Endothelial cell of umbilical vein (primary cell): ENCODE measurements around the gene PLBD2. TPM values are rescaled to one million over a fixed set of nuclear protein-coding genes. Genes with fewer than 3 reads are reported as not detected.

Source experiments
- BruUV-seq: library from RNA; stranded (reverse); fragments of 400-500 nt; replicated peaks from 2 replicates; lab custom pipeline; 2021; lab: Mats Ljungman, UMichigan
- CTCF ChIA-PET: fragments of 300-600, 350-600 bp; sonication (Branson Sonifier 250); formaldehyde crosslinking; loops from one replicate; lab custom pipeline; 2021; ENCODE audit warnings: antibody characterized with exemption, inconsistent platforms; lab: Charles Lee
- POLR2A ChIA-PET: fragments of 300-600, 350-600 bp; sonication (Branson Sonifier 250); formaldehyde crosslinking; loops from one replicate; lab custom pipeline; 2021; ENCODE audit warnings: antibody characterized with exemption, inconsistent platforms; lab: Charles Lee
- DNase-seq: peaks from one replicate; pipeline ENCODE4 v3.0.0-alpha.2; 2011; ENCODE audit warnings: low read depth, low spot score
- FAIRE-seq: peaks from 2 replicates; lab custom pipeline; 2011; peaks lifted over from hg19 to GRCh38; lab: Jason Lieb, UNC
- H2AFZ ChIP-seq: 2 replicates; pipeline ENCODE4 v1.6.0; 2012; ENCODE audit warnings: low read depth, low read length, control low read depth, inconsistent platforms
- H3K27ac ChIP-seq: 2 replicates; pipeline ENCODE4 v1.5.1; 2011; ENCODE audit warnings: low read depth, mild to moderate bottlenecking, control low read depth, low read length, moderate library complexity; ENCODE audit not compliant: insufficient read depth
- H3K27me3 ChIP-seq, 2 experiments: 2 replicates each; pipeline versions ENCODE4 v1.6.0 to v1.6.1; 2011; ENCODE audit warnings: low read length in 2 of 2, mixed read lengths in 1 of 2; ENCODE audit not compliant: control insufficient read depth in 2 of 2, insufficient read depth in 2 of 2
- H3K36me3 ChIP-seq, 2 experiments: 2 replicates in 1 of 2; 3 replicates in 1 of 2; pipeline ENCODE4 v1.5.1; 2011; ENCODE audit warnings: low read length in 2 of 2, mild to moderate bottlenecking in 1 of 2, moderate library complexity in 1 of 2; ENCODE audit not compliant: control insufficient read depth in 2 of 2, insufficient read depth in 2 of 2; ENCODE audit errors: extremely low read depth in 1 of 2
- H3K4me1 ChIP-seq: 3 replicates; pipeline ENCODE4 v1.5.1; 2011; ENCODE audit warnings: mild to moderate bottlenecking, low read length; ENCODE audit not compliant: control insufficient read depth, insufficient read depth; ENCODE audit errors: extremely low read depth
- H3K4me2 ChIP-seq: 2 replicates; pipeline ENCODE4 v1.6.1; 2011; ENCODE audit warnings: low read length, control low read depth, mixed read lengths; ENCODE audit not compliant: insufficient read depth
- H3K4me3 ChIP-seq, 3 experiments: fragments of 200-600 bp in 1 of 3; sonication (generic), shearing (Covaris generic) in 1 of 3; replicated peaks in 1 of 3; 2 replicates each; pipeline ENCODE4 v1.5.1; 2011 to 2016; ENCODE audit warnings: control low read depth in 3 of 3, low read length in 3 of 3, mild to moderate bottlenecking in 2 of 3, inconsistent platforms in 1 of 3, low read depth in 1 of 3, moderate library complexity in 1 of 3; ENCODE audit not compliant: insufficient read depth in 1 of 3
- H3K79me2 ChIP-seq: 2 replicates; pipeline ENCODE4 v1.6.0; 2012; ENCODE audit warnings: low read length, inconsistent platforms; ENCODE audit not compliant: control insufficient read depth, insufficient read depth
- H3K9ac ChIP-seq: replicated peaks from 2 replicates; pipeline ENCODE3; 2011; ENCODE audit warnings: low read length, control low read depth; ENCODE audit not compliant: insufficient read depth; ENCODE audit errors: extremely low read depth
- H3K9me1 ChIP-seq: replicated peaks from 3 replicates; pipeline ENCODE4 v1.6.0; 2011; ENCODE audit warnings: mild to moderate bottlenecking, low read length; ENCODE audit not compliant: control insufficient read depth, insufficient read depth; ENCODE audit errors: extremely low read depth
- H3K9me3 ChIP-seq: replicated peaks from 2 replicates; pipeline ENCODE4 v1.5.1; 2012; ENCODE audit warnings: low read length, inconsistent platforms; ENCODE audit not compliant: control insufficient read depth, insufficient read depth
- H4K20me1 ChIP-seq: replicated peaks from 2 replicates; pipeline ENCODE3; 2011; ENCODE audit warnings: mild to moderate bottlenecking, low read length; ENCODE audit not compliant: control insufficient read depth, insufficient read depth; ENCODE audit errors: extremely low read depth
- EZH2 ChIP-seq: IDR thresholded peaks from 2 replicates; pipeline ENCODE4 v1.6.1; 2012; ENCODE audit warnings: borderline replicate concordance, low read depth, mild to moderate bottlenecking, moderate library complexity, low read length, inconsistent platforms; ENCODE audit not compliant: severe bottlenecking
- FOS ChIP-seq: IDR thresholded peaks from 2 replicates; pipeline ENCODE4 v1.6.1; 2011; ENCODE audit warnings: mild to moderate bottlenecking, low read length, moderate library complexity, borderline replicate concordance; ENCODE audit not compliant: insufficient read depth
- GATA2 ChIP-seq: IDR thresholded peaks from 2 replicates; pipeline ENCODE4 v1.7.0; 2011; ENCODE audit warnings: low read depth, mild to moderate bottlenecking, moderate library complexity, mixed read lengths, low read length; ENCODE audit not compliant: insufficient read length, insufficient read depth
- MYC ChIP-seq: IDR thresholded peaks from one replicate; pipeline ENCODE4 v1.6.1; 2011; ENCODE audit warnings: mild to moderate bottlenecking, low read depth, low read length
- POLR2A ChIP-seq: IDR thresholded peaks from 2 replicates; pipeline ENCODE4 v1.6.1; 2012; ENCODE audit warnings: low read depth, mild to moderate bottlenecking, control low read depth, low read length
- POLR2AphosphoS5 ChIP-seq: IDR thresholded peaks from 2 replicates; pipeline ENCODE4 v1.6.1; 2012; ENCODE audit warnings: low read depth, mild to moderate bottlenecking, control low read depth, low read length, moderate library complexity; ENCODE audit not compliant: insufficient read depth
- dilution Hi-C: fragments of 300-500 bp; cut with MboI; formaldehyde crosslinking; loops from one replicate; pipeline ENCODE4 v1.15.0; 2019; ENCODE audit warnings: low sequenced_read_pairs; ENCODE audit not compliant: extremely low pct_ligation_motif_present
- intact Hi-C: fragments of 100-400 bp; cut with micrococcal nuclease; formaldehyde crosslinking; loops from one replicate; pipeline ENCODE4 v1.10.0; 2022
- polyA plus RNA-seq, 4 experiments: library from polyadenylated mRNA; depleted of rRNA in 3 of 4; stranded (reverse) in 3 of 4; unstranded in 1 of 4; fragments of >200 nt; gene quantifications; 2 replicates each; pipeline versions ENCODE4 v1.2.1 to v1.2.3, GENCODE V29; 2011 to 2012; ENCODE audit warnings: missing spikeins in 1 of 4
- total RNA-seq: library from RNA; stranded (reverse); gene quantifications from 2 replicates; pipeline ENCODE4 v1.2.3, GENCODE V29; 2021
- TF ChIP-seq, protein P1 (sequence below): IDR thresholded peaks from 2 replicates; pipeline ENCODE4 v1.6.1; 2011; ENCODE audit not compliant: insufficient read depth, insufficient read length
- TF ChIP-seq, protein P2 (sequence below), 2 donors: IDR thresholded peaks; 1 replicate in 1 of 2; 2 replicates in 1 of 2; pipeline ENCODE4 v1.5.1; 2011; ENCODE audit warnings: low read length in 2 of 2, mild to moderate bottlenecking in 2 of 2, moderate library complexity in 2 of 2, control low read depth in 1 of 2, inconsistent platforms in 1 of 2, low read depth in 1 of 2; ENCODE audit not compliant: insufficient read depth in 1 of 2; ENCODE audit errors: extremely low read depth in 1 of 2

The PLBD2 gene
- total and polyA plus RNA-seq, 2 donors (not counting 3 experiments of a cell fraction or from before 2014, with no cell fraction given) = 24.4 to 46.8 TPM

DNA sequence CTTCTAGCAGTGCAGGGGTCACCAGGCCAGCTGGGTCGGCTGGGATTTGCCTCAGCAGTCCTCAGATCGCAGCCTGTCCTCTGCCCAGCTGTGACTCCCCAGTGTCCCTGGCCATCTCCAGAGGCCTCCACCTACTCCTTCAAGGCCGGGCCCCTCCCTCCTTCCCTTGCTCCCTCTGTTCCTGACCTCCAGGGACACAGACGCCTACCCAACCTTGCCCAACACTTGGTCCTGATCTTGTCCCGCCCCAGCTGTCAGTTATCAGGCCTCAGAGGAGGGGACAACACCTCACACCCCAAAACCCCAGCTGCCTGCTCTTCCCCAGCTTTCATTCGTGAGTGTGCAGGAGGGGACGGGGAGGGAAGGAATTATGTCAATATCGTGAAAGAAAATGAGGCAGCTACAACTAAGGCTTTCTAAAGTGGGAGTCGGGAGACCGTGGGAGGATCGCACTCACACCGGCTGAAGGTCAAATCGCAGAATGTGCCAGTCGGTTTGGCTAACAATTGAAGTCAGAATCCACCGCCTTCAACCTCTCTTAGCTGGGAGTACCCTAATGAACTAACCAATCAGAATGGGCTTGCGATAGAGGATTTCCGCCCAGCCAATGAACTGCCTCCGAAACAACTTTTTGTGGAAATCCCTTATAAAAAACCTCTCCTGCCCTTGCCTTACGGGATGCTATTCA is 9.4 kb upstream of the PLBD2 start:
- no peak overlapping the region for H3K27ac ChIP-seq
- ChIA-PET CTCF (interaction anchor here (1.3 to 2.6 kb wide), 2 partner anchors 76 to 77 kb away, joined by 3 to 7 read pairs; no protein-coding TSS in a partner anchor), POLR2A (no interaction called here)
- no peaks in the 10 kb centered on the region for H3K36me3 ChIP-seq
- BruUV-seq = no TSS peak
- H4K20me1 ChIP-seq = no peaks in the 10 kb centered on the region
- no peaks in the 10 kb centered on the region for H3K79me2 ChIP-seq
- no peak overlapping the region for H3K4me2 ChIP-seq
- no peak overlapping the region for H3K9ac ChIP-seq
- H3K9me3 ChIP-seq = no peaks in the 10 kb centered on the region
- no peak for FAIRE-seq
- H3K4me1 ChIP-seq = no peaks in the 10 kb centered on the region
- no peak for TF ChIP-seq GATA2
- TF ChIP-seq, protein P1, sequence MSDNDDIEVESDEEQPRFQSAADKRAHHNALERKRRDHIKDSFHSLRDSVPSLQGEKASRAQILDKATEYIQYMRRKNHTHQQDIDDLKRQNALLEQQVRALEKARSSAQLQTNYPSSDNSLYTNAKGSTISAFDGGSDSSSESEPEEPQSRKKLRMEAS = no peak
- no peak for TF ChIP-seq POLR2A
- no peak for TF ChIP-seq EZH2
- TF ChIP-seq FOS = no peak
- no peak for TF ChIP-seq MYC
- TF ChIP-seq POLR2AphosphoS5 = no peak
- TF ChIP-seq, protein P2, sequence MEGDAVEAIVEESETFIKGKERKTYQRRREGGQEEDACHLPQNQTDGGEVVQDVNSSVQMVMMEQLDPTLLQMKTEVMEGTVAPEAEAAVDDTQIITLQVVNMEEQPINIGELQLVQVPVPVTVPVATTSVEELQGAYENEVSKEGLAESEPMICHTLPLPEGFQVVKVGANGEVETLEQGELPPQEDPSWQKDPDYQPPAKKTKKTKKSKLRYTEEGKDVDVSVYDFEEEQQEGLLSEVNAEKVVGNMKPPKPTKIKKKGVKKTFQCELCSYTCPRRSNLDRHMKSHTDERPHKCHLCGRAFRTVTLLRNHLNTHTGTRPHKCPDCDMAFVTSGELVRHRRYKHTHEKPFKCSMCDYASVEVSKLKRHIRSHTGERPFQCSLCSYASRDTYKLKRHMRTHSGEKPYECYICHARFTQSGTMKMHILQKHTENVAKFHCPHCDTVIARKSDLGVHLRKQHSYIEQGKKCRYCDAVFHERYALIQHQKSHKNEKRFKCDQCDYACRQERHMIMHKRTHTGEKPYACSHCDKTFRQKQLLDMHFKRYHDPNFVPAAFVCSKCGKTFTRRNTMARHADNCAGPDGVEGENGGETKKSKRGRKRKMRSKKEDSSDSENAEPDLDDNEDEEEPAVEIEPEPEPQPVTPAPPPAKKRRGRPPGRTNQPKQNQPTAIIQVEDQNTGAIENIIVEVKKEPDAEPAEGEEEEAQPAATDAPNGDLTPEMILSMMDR (IDR thresholded peaks at IDR 0.05; ENCODE audit: extremely low read depth in 1 of 2, insufficient read depth in 1 of 2, low read depth in 1 of 2, low read length in 2 of 2) = no peak
- H2AFZ ChIP-seq = no peak overlapping the region
- no peaks in the 10 kb centered on the region for H3K9me1 ChIP-seq
- no peak for DNase-seq
- H3K4me3 ChIP-seq = no peak overlapping the region
- H3K27me3 ChIP-seq = no peaks in the 10 kb centered on the region
- dilution Hi-C loops = no loop called here
- intact Hi-C loops = no loop called here
